K562 (cell line): ENCODE data around the gene CD99L2. TPM values are rescaled to one million over a fixed set of nuclear protein-coding genes. Genes with fewer than 3 reads are reported as not detected.

Experiments used
- ATAC-seq: fragments of 200-7000 bp; cut with Tn5 transposase; 3 replicates; pipeline ENCODE4 v1.9.1; 2020; ENCODE audit warnings: moderate library complexity
- BruUV-seq: library from RNA; stranded (reverse); fragments of 400-500 nt; replicated peaks from 2 replicates; lab custom pipeline; 2021; lab: Mats Ljungman, UMichigan
- CTCF ChIA-PET: fragments of 300-600 bp; formaldehyde crosslinking; extraction: SDS; loops from one replicate; lab custom pipeline; 2021; ENCODE audit warnings: low intra/inter-chr PET ratio; lab: Yijun Ruan, JAX
- POLR2A ChIA-PET: fragments of 300-600, 350-650 bp; sonication (Branson Sonifier 250); formaldehyde crosslinking; extraction: SDS; loops from one replicate; lab custom pipeline; 2021; ENCODE audit warnings: antibody characterized with exemption, inconsistent platforms; lab: Yijun Ruan, JAX
- DNase-seq, 4 experiments: peaks; one replicate each; pipeline versions ENCODE4 v3.0.0 to v3.0.0-alpha.2; 2011 to 2018; ENCODE audit warnings: low spot score in 3 of 4, mixed read lengths in 3 of 4; ENCODE audit errors: extremely low read depth in 1 of 4
- FAIRE-seq: peaks from 2 replicates; lab custom pipeline; 2011; peaks lifted over from hg19 to GRCh38; lab: Jason Lieb, UNC
- H2AFZ ChIP-seq: 2 replicates; pipeline ENCODE4 v1.6.0; 2011; ENCODE audit warnings: low read depth, low read length, control low read depth, inconsistent platforms
- H3K27ac ChIP-seq: fragments of 200-600 bp; 3 replicates; pipeline ENCODE4 v1.8.0; 2011; ENCODE audit warnings: low read depth, mild to moderate bottlenecking, control low read depth, inconsistent platforms, low read length, moderate library complexity, mixed read lengths; ENCODE audit errors: extremely low read depth
- H3K27me3 ChIP-seq, 2 experiments: fragments of 300-600 bp in 1 of 2; 2 replicates in 1 of 2; 3 replicates in 1 of 2; pipeline versions ENCODE4 v1.6.0 to v1.8.0; 2011; ENCODE audit warnings: inconsistent platforms in 2 of 2, low read length in 2 of 2, mild to moderate bottlenecking in 1 of 2, mixed read lengths in 1 of 2, moderate library complexity in 1 of 2; ENCODE audit not compliant: control insufficient read depth in 2 of 2, insufficient read depth in 2 of 2
- H3K36me3 ChIP-seq: fragments of 300-600 bp; 3 replicates; pipeline ENCODE4 v1.8.0; 2011; ENCODE audit warnings: mild to moderate bottlenecking, low read length, inconsistent platforms; ENCODE audit not compliant: control insufficient read depth, insufficient read depth
- H3K4me1 ChIP-seq, 2 experiments: fragments of 200-600 bp in 1 of 2; replicated peaks in 1 of 2; 2 replicates in 1 of 2; 3 replicates in 1 of 2; pipeline versions ENCODE4 v1.5.1 to v1.8.0; 2011; ENCODE audit warnings: inconsistent platforms in 2 of 2, low read length in 2 of 2, mild to moderate bottlenecking in 1 of 2, mixed read lengths in 1 of 2, moderate library complexity in 1 of 2; ENCODE audit not compliant: control insufficient read depth in 2 of 2, insufficient read depth in 2 of 2
- H3K4me2 ChIP-seq: 2 replicates; pipeline ENCODE4 v1.6.1; 2011; ENCODE audit warnings: low read length, control low read depth, inconsistent platforms, mixed read lengths; ENCODE audit not compliant: insufficient read depth
- H3K4me3 ChIP-seq: fragments of 200-600 bp; sonication (generic), shearing (Covaris generic); 2 replicates; pipeline ENCODE4 v1.5.1; 2016; ENCODE audit warnings: control low read depth, inconsistent platforms
- H3K79me2 ChIP-seq: fragments of 200-600 bp; 3 replicates; pipeline ENCODE4 v1.8.0; 2011; ENCODE audit warnings: low read length, inconsistent platforms; ENCODE audit not compliant: control insufficient read depth, insufficient read depth
- H3K9ac ChIP-seq, 2 experiments: 2 replicates each; pipeline versions ENCODE4 v1.6.0 to v1.6.1; 2011; ENCODE audit warnings: low read depth in 2 of 2, low read length in 2 of 2, control low read depth in 1 of 2, inconsistent platforms in 1 of 2, mild to moderate bottlenecking in 1 of 2, mixed read lengths in 1 of 2; ENCODE audit not compliant: insufficient read depth in 1 of 2
- H3K9me1 ChIP-seq: one replicate; pipeline ENCODE4 v1.6.0; 2011; ENCODE audit warnings: inconsistent platforms, mild to moderate bottlenecking, low read length, moderate library complexity; ENCODE audit not compliant: control insufficient read depth, insufficient read depth
- H3K9me3 ChIP-seq: replicated peaks from 2 replicates; pipeline ENCODE4 v1.5.1; 2011; ENCODE audit warnings: low read depth, low read length, inconsistent platforms; ENCODE audit not compliant: control insufficient read depth, insufficient read depth
- H4K20me1 ChIP-seq: replicated peaks from 2 replicates; pipeline ENCODE4 v1.6.1; 2011; ENCODE audit warnings: low read length, inconsistent platforms, mixed read lengths; ENCODE audit not compliant: control insufficient read depth, insufficient read depth
- BRD4 ChIP-seq: fragments of 200-600 bp; sonication (generic); IDR thresholded peaks from 2 replicates; pipeline ENCODE4 v1.6.1; 2017; ENCODE audit warnings: inconsistent platforms
- DDX20 ChIP-seq: fragments of 450-650 bp; IDR thresholded peaks from 2 replicates; pipeline ENCODE4 v1.6.1; 2016; ENCODE audit warnings: missing genetic modification characterization, low read depth, mild to moderate bottlenecking, missing compliant biosample characterization, moderate library complexity
- DIDO1 ChIP-seq: fragments of 450-650 bp; IDR thresholded peaks from 2 replicates; pipeline ENCODE4 v1.6.1; 2016; ENCODE audit warnings: low read depth, missing biosample characterization, missing genetic modification characterization
- FIP1L1 ChIP-seq: fragments of 200-400 bp; formaldehyde crosslinking; IDR thresholded peaks from 2 replicates; pipeline ENCODE4 v1.6.1; 2018; ENCODE audit warnings: mild to moderate bottlenecking, low read depth, low read length; ENCODE audit not compliant: poor library complexity, severe bottlenecking
- HDAC1 ChIP-seq, 2 experiments: fragments of 450-650 bp; IDR thresholded peaks; 2 replicates each; pipeline ENCODE4 v1.6.1; 2016 to 2017; ENCODE audit warnings: inconsistent platforms in 1 of 2, mild to moderate bottlenecking in 1 of 2, moderate library complexity in 1 of 2
- HDAC6 ChIP-seq: IDR thresholded peaks from 2 replicates; pipeline ENCODE4 v1.6.1; 2012; ENCODE audit warnings: low read depth, mild to moderate bottlenecking, control low read depth, inconsistent platforms, low read length, moderate library complexity
- MAZ ChIP-seq, 2 experiments: fragments of 450-650 bp in 1 of 2; sonication (generic) in 1 of 2; formaldehyde crosslinking; IDR thresholded peaks in 1 of 2; conservative IDR thresholded peaks in 1 of 2; 2 replicates each; pipeline versions ENCODE4 v1.4.0 to v1.5.0; 2020; ENCODE audit warnings: mild to moderate bottlenecking in 1 of 2, missing genetic modification reagents in 1 of 2
- PHF21A ChIP-seq: fragments of 450-650 bp; IDR thresholded peaks from 2 replicates; pipeline ENCODE4 v1.6.1; 2017; ENCODE audit warnings: low read depth, borderline replicate concordance
- PTRF ChIP-seq: fragments of 450-650 bp; IDR thresholded peaks from 2 replicates; pipeline ENCODE4 v1.6.1; 2016; ENCODE audit warnings: mild to moderate bottlenecking, missing genetic modification characterization, missing compliant biosample characterization
- TCFL5 ChIP-seq: fragments of 250-450 bp; sonication (Bioruptor Pico); conservative IDR thresholded peaks from 2 replicates; pipeline ENCODE4 v1.6.1; 2021; ENCODE audit warnings: mild to moderate bottlenecking, moderate library complexity, matching md5 sums
- TSC22D4 ChIP-seq: fragments of 450-650 bp; IDR thresholded peaks from 2 replicates; pipeline ENCODE4 v1.6.1; 2016; ENCODE audit warnings: missing genetic modification characterization, missing biosample characterization, control low read depth
- U2AF2 ChIP-seq: fragments of 200-400 bp; formaldehyde crosslinking; optimal IDR thresholded peaks from 2 replicates; pipeline ENCODE3; 2017; ENCODE audit warnings: low read depth, mild to moderate bottlenecking, low read length
- XRCC5 ChIP-seq: fragments of 200-400 bp; formaldehyde crosslinking; IDR thresholded peaks from 2 replicates; pipeline ENCODE4 v1.6.1; 2017; ENCODE audit warnings: low read depth, mild to moderate bottlenecking, low read length
- ZFP36 ChIP-seq: fragments of 150-350 bp; IDR thresholded peaks from 2 replicates; pipeline ENCODE4 v1.6.1; 2018; ENCODE audit warnings: low read length, low read depth; ENCODE audit not compliant: partially characterized antibody
- ZNF780A ChIP-seq: fragments of 250-450 bp; sonication (Bioruptor Pico); IDR thresholded peaks from 2 replicates; pipeline ENCODE4 v1.5.0; 2021; ENCODE audit warnings: mild to moderate bottlenecking
- WGBS: fragments of 100-300 bp; shearing (Covaris generic); methylation state at CpG from one replicate; pipeline ENCODE4 v1.1.6; 2016; ENCODE audit warnings: low coverage, mixed read lengths; ENCODE audit not compliant: insufficient coverage; ENCODE audit errors: missing lambda C conversion rate; 5-methylcytosine and 5-hydroxymethylcytosine counted together
- in situ Hi-C: fragments of 300-500 bp; cut with MboI; formaldehyde crosslinking; loops from 4 replicates; pipeline ENCODE4 v1.15.0; 2018; ENCODE audit warnings: inconsistent platforms, mixed read lengths
- intact Hi-C: fragments of 100-400 bp; cut with micrococcal nuclease; formaldehyde crosslinking; loops from 2 replicates; pipeline ENCODE4 v1.14.2; 2022
- polyA plus RNA-seq, 8 experiments: library from polyadenylated mRNA; depleted of rRNA in 4 of 8; stranded (reverse) in 5 of 8; unstranded in 3 of 8; fragments of >200 nt; fragmentation: Nextera tagmentation in 2 of 8; fragmentation: Illumina TruSeq in 1 of 8; extraction: Ambion mirVana in 2 of 8; extraction: Trizol in 1 of 8; gene quantifications; 2 replicates each; pipeline versions ENCODE4 v1.2.1 to v1.2.3, GENCODE V29; 2011 to 2014; ENCODE audit warnings: inconsistent platforms in 1 of 8, missing spikeins in 1 of 8
- total RNA-seq, 7 experiments: library from RNA; depleted of rRNA in 6 of 7; stranded (reverse); fragments of >200 nt in 6 of 7; fragmentation: Illumina TruSeq in 2 of 7; extraction: Trizol in 2 of 7; gene quantifications; 2 replicates each; pipeline versions ENCODE4 v1.2.1 to v1.2.3, GENCODE V29; 2011 to 2021; ENCODE audit warnings: low replicate concordance in 1 of 7
- TF ChIP-seq, protein P1 (sequence below): sonication (generic); formaldehyde crosslinking; IDR thresholded peaks from 2 replicates; pipeline ENCODE4 v1.8.0; 2022; ENCODE audit warnings: mild to moderate bottlenecking, missing genetic modification reagents

The CD99L2 gene
- total and polyA plus RNA-seq, 9 of the 15 experiments (the other 6 are each of a cell fraction or from before 2014, with no cell fraction given), result 0.76 to 19.0 (median 11.9) TPM

DNA sequence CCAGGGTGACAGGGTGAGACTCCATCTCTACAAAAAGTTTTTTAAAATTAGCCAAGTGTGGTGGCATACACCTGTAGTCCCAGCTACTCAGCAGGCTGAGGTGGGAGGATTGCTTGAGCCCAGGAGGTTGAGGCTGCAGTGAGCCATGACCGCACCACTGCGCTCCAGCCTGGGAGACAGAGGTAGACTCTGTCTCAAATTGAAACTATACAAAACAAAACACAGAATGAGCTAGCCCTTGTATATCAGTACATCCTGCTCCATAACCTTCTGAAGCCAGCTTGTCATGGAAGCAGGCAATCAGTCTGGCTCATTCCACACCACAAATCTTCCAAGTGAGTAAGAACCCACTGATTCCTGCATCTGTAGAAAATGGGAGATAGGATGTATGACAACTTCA is 49.0 kb downstream of the CD99L2 start:
- no TSS peak for BruUV-seq
- no peak overlapping the region for H3K4me3 ChIP-seq

More for the DNA sequence above, 49.0 kb downstream of the CD99L2 start:
- CTCF ChIA-PET, result no interaction called here
- no peak overlapping the region for H3K27ac ChIP-seq
- DNase-seq, result no peak
- H3K4me1 ChIP-seq, result peaks cover 0 to 6% of the 10 kb centered on the region in 2 experiments; a peak in 3 of 5 replicates
- H3K4me2 ChIP-seq, result no peak overlapping the region
- intact Hi-C loops, result no loop called here
- no peaks in the 10 kb centered on the region for H3K27me3 ChIP-seq
- H3K79me2 ChIP-seq, result no peaks in the 10 kb centered on the region
- no peaks in the 10 kb centered on the region for H3K36me3 ChIP-seq
- 100% methylated on average over 2 of the region's 2 CpGs for WGBS
- FAIRE-seq, result no peak
- POLR2A ChIA-PET, result no interaction called here
- TF ChIP-seq, protein P1, sequence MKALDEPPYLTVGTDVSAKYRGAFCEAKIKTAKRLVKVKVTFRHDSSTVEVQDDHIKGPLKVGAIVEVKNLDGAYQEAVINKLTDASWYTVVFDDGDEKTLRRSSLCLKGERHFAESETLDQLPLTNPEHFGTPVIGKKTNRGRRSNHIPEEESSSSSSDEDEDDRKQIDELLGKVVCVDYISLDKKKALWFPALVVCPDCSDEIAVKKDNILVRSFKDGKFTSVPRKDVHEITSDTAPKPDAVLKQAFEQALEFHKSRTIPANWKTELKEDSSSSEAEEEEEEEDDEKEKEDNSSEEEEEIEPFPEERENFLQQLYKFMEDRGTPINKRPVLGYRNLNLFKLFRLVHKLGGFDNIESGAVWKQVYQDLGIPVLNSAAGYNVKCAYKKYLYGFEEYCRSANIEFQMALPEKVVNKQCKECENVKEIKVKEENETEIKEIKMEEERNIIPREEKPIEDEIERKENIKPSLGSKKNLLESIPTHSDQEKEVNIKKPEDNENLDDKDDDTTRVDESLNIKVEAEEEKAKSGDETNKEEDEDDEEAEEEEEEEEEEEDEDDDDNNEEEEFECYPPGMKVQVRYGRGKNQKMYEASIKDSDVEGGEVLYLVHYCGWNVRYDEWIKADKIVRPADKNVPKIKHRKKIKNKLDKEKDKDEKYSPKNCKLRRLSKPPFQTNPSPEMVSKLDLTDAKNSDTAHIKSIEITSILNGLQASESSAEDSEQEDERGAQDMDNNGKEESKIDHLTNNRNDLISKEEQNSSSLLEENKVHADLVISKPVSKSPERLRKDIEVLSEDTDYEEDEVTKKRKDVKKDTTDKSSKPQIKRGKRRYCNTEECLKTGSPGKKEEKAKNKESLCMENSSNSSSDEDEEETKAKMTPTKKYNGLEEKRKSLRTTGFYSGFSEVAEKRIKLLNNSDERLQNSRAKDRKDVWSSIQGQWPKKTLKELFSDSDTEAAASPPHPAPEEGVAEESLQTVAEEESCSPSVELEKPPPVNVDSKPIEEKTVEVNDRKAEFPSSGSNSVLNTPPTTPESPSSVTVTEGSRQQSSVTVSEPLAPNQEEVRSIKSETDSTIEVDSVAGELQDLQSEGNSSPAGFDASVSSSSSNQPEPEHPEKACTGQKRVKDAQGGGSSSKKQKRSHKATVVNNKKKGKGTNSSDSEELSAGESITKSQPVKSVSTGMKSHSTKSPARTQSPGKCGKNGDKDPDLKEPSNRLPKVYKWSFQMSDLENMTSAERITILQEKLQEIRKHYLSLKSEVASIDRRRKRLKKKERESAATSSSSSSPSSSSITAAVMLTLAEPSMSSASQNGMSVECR, result no peak
- no peak for TF ChIP-seq PHF21A
- TF ChIP-seq U2AF2, result no peak
- TF ChIP-seq XRCC5, result no peak
- TF ChIP-seq DIDO1 (tag), result no peak
- no peak for TF ChIP-seq TCFL5 (CRISPR knock-in tag)
- no peak for TF ChIP-seq HDAC1 (IDR thresholded peaks at IDR 0.05)
- TF ChIP-seq TSC22D4 (tag), result no peak
- no peak for TF ChIP-seq BRD4
- no peak for TF ChIP-seq HDAC6
- no peak for TF ChIP-seq ZFP36
- TF ChIP-seq PTRF (tag), result no peak
- TF ChIP-seq FIP1L1, result no peak
- TF ChIP-seq MAZ (CRISPR knock-in tag; conservative IDR thresholded peaks at IDR 0.05 in 1 of 2, IDR thresholded peaks at IDR 0.05 in 1 of 2), result no peak
- no peak for TF ChIP-seq ZNF780A
- no peak for TF ChIP-seq DDX20 (tag)
- H2AFZ ChIP-seq, result no peak overlapping the region
- H4K20me1 ChIP-seq, result no peaks in the 10 kb centered on the region
- H3K9me3 ChIP-seq, result no peaks in the 10 kb centered on the region
- no peaks in the 10 kb centered on the region for H3K9me1 ChIP-seq
- no peak overlapping the region for H3K9ac ChIP-seq
- ATAC-seq, result no peak
- in situ Hi-C loops, result no loop called here
